H1 (cell line): ENCODE data around the gene RPS6KL1. TPM values are rescaled to one million over a fixed set of nuclear protein-coding genes. Genes with fewer than 3 reads are reported as not detected.

Source experiments
- ATF2 ChIP-seq: IDR thresholded peaks from 2 replicates; pipeline ENCODE4 v1.6.1; 2012; ENCODE audit warnings: low read length, inconsistent platforms
- ATF3 ChIP-seq: IDR thresholded peaks from 2 replicates; pipeline ENCODE4 v1.6.1; 2011; ENCODE audit warnings: low read depth, mild to moderate bottlenecking, low read length; ENCODE audit not compliant: insufficient read depth
- CBX8 ChIP-seq: fragments of 300-800, 300-1000 bp; sonication (generic); IDR thresholded peaks from 2 replicates; pipeline ENCODE4 v1.7.1; 2016; ENCODE audit warnings: low read depth, low read length, borderline replicate concordance
- CHD1 ChIP-seq: IDR thresholded peaks from 2 replicates; pipeline ENCODE4 v1.6.1; 2012; ENCODE audit warnings: low read depth, low read length, improper control_type of control experiment
- CTCF ChIP-seq, 3 experiments: IDR thresholded peaks; 1 replicate in 2 of 3; 2 replicates in 1 of 3; pipeline versions ENCODE4 v1.5.1 to v1.6.1; 2011; ENCODE audit warnings: low read length in 3 of 3, mild to moderate bottlenecking in 3 of 3, inconsistent platforms in 2 of 3, low read depth in 1 of 3, moderate library complexity in 1 of 3; ENCODE audit not compliant: insufficient read depth in 1 of 3; ENCODE audit errors: control extremely low read depth in 1 of 3
- EP300 ChIP-seq, 2 experiments: IDR thresholded peaks; 1 replicate in 1 of 2; 2 replicates in 1 of 2; pipeline ENCODE4 v1.6.1; 2011 to 2012; ENCODE audit warnings: low read depth in 2 of 2, low read length in 2 of 2, mild to moderate bottlenecking in 2 of 2, borderline replicate concordance in 1 of 2, inconsistent platforms in 1 of 2, moderate library complexity in 1 of 2
- RAD21 ChIP-seq, 2 experiments: IDR thresholded peaks in 1 of 2; conservative IDR thresholded peaks in 1 of 2; 2 replicates each; pipeline ENCODE4 v1.6.1; 2011; ENCODE audit warnings: low read depth in 2 of 2, low read length in 2 of 2, improper control_type of control experiment in 1 of 2, inconsistent platforms in 1 of 2, mild to moderate bottlenecking in 1 of 2, moderate library complexity in 1 of 2
- RNF2 ChIP-seq: fragments of 200-900, 300-1000 bp; sonication (generic); IDR thresholded peaks from 2 replicates; pipeline ENCODE4 v1.7.1; 2016; ENCODE audit warnings: borderline replicate concordance, low read depth, mild to moderate bottlenecking, antibody characterized with exemption, low read length; ENCODE audit not compliant: poor library complexity, severe bottlenecking; ENCODE audit errors: missing control alignments
- TAF1 ChIP-seq: IDR thresholded peaks from 2 replicates; pipeline ENCODE4 v1.6.1; 2011; ENCODE audit warnings: mild to moderate bottlenecking, low read depth, low read length
- polyA plus RNA-seq, 7 experiments: library from polyadenylated mRNA; depleted of rRNA in 3 of 7; stranded (reverse) in 5 of 7; unstranded in 2 of 7; fragments of >200 nt in 5 of 7; fragments of 200-250 nt in 2 of 7; gene quantifications; 1 replicate in 5 of 7; 2 replicates in 1 of 7; 4 replicates in 1 of 7; pipeline versions ENCODE4 v1.2.1 to v1.2.3, GENCODE V29; 2011 to 2013; ENCODE audit warnings: missing spikeins in 2 of 7, mixed read lengths in 2 of 7
- total RNA-seq: library from RNA; stranded (reverse); fragmentation: NEBNext Ultra II Directional; extraction: Animal tissue kit (Norgen Biotek cat#: 25700); gene quantifications from 2 replicates; pipeline ENCODE4 v1.2.1, GENCODE V29; 2021

Gene RPS6KL1
- total and polyA plus RNA-seq, 2 of the 8 experiments (the other 6 are each of a cell fraction or from before 2014, with no cell fraction given), result 9.8 to 13.8 TPM

GRCh38 chr14:74945261-74945851 lies 22.3 kb upstream of the RPS6KL1 start (continued):
- TF ChIP-seq ATF2 (no peak), EP300 (IDR thresholded peaks at IDR 0.05; ENCODE audit: borderline replicate concordance in 1 of 2, low read depth in 2 of 2, low read length in 2 of 2) (no peak), ATF3 (no peak), CHD1 (no peak), CBX8 (no peak), TAF1 (no peak), CTCF (IDR thresholded peaks at IDR 0.05; ENCODE audit: control extremely low read depth in 1 of 3, insufficient read depth in 1 of 3, low read depth in 1 of 3, low read length in 3 of 3) (peak in 2 of 3 experiments; percentile 75 to 77; a peak in 3 of 4 replicates), RAD21 (IDR thresholded peaks at IDR 0.05 in 1 of 2, conservative IDR thresholded peaks at IDR 0.05 in 1 of 2; ENCODE audit: low read depth in 2 of 2, low read length in 2 of 2) (peak; percentile 40 to 60), RNF2 (no peak)
